HT-29 (cell line): ENCODE measurements around the gene IL3. TPM values are rescaled to one million over a fixed set of nuclear protein-coding genes. Genes with fewer than 3 reads are reported as not detected.
A peak's percentile ranks its signal among the peaks of the same experiment; 100 is the strongest.

ENCODE experiments used
- DNase-seq: peaks from one replicate; pipeline ENCODE4 v3.0.0-alpha.2; 2015; ENCODE audit warnings: low spot score
- total RNA-seq: library from RNA; depleted of rRNA; stranded (reverse); fragments of >200 nt; shearing (Covaris generic); gene quantifications from 2 replicates; pipeline ENCODE4 v1.2.3, GENCODE V29; 2014

Gene IL3
- total RNA-seq, 1 experiment from 2014 or later: not detected

- no peak for DNase-seq
Measured at GRCh38 chr5:132056610-132057497, 3.6 kb upstream of the IL3 start.

GRCh38 chr5:132057498-132058255 is 2.8 kb upstream of the IL3 start:
- DNase-seq: no peak

DNA sequence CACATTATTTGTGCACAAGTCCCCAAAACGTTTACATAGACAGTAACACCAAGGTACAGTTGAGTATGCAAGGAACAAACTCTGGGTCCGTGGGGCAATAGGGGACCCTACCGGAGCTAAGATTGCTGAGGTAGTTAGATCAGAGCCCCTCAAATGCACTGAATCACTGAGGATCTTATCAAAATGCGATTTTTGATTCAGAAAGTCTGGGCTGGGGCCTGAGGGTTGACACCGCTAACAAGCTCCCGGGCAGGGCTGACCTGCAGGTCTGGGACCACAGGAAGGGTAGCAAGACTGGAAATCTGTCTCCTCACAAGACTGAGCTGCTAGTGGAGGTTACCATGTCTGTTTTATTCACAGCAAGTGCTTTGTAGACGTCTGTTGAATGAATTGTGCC is 1.8 kb upstream of the IL3 start:
- DNase-seq: no peak

- DNase-seq: no peak
Measured at GRCh38 chr5:132059043-132059695, 1.3 kb upstream of the IL3 start.

GRCh38 chr5:132059696-132060500 is 557 bp upstream of the IL3 start:
- no peak for DNase-seq

DNA sequence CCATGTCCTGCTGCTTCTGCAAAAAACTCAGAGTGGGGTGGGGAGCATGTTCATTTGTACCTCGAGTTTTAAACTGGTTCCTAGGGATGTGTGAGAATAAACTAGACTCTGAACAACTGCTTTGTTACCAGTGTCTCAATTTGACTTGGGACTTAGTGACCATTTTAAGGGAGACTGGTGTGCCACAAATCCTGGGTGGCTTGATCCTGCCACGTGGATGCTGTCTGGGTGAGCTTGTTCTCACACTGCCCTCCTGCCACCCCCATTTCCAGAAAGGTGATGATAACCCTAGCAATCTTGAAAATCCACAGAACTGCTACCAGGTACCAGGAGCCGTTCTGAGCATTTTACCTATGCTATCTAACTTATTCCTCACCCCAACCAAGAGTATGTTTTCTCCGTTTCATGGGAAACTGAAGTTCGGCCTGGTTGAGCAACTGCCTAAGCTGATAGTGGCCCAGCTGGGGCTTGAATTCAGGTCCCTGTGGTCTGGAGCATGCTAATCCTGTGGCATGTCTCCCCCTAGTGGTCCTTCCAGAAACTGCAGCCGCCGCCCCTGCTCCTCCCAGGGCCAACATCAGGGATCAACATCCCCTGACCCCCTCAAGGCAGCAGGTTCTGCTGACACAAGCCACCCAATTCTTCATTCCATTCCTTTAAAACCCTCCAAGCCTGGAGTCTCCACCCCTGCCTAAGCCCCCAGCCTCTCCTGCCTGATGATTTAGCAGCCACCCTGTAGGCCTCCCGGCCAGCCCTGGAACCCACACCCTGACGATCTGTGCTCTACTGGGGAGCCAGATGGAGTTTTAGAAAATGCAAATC is 2.8 kb downstream of the IL3 start:
- DNase-seq: peak; percentile 78

DNA sequence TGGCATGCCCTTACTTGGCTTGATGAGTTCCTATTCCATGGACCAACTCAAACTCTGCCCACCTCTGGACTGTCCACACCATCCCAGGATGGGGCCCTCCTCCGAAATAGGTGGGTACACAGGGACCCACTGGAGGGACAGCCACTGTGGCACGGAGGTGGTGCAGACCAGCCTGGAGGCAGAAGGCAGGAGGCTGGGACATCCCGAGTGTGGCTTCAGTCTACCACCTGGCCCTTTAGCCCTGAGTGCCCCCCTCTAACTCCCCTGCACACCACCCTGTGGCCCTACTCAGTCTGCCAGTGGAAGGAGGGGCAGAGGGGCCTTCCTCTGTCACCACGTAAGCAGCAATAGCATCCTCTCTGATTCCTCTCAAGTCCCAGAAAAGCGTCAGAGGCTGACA is 3.7 kb downstream of the IL3 start:
- no peak for DNase-seq

DNA sequence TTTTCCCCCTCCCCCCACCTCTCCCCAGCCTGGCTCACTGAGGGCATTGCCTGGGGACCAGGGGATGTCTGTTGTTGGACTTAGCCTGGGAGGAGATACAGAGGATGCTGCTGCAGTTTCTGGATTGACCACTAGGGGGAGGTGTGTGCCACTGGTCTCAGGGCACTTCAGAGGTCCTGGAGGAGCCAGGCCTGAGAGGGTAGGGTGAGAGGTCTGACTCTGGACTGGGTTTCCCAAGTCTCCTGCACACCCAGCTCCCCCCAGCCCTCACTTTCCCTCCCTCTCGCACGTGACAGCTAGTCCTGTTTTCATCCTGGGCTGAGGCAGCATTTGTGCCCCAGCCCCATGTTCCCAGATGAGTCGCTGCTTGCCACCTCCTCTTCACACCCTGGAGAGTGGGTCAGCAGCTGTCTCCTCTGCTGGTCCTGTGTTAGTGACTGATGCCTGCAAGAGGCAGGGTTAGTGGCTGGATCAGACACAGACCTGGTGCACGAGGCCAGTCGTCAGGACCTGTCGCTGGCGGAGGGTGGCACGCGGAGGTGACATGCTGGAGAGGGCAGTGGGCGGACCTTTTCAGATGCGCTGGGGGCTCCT is 4.4 kb downstream of the IL3 start:
- DNase-seq: peak; percentile 90

GRCh38 chr5:132065351-132065937 is 5.0 kb downstream of the IL3 start:
- peak; percentile 91 for DNase-seq

GRCh38 chr5:132065951-132066701 is 5.7 kb downstream of the IL3 start:
- no peak for DNase-seq

- DNase-seq: no peak
Measured at GRCh38 chr5:132066871-132067270, 6.4 kb downstream of the IL3 start.

GRCh38 chr5:132067451-132067850 is 7.0 kb downstream of the IL3 start:
- DNase-seq: no peak

GRCh38 chr5:132067941-132068808 is 7.7 kb downstream of the IL3 start:
- DNase-seq: no peak

- no peak for DNase-seq
Measured at GRCh38 chr5:132069561-132069960, 9.1 kb downstream of the IL3 start.

DNA sequence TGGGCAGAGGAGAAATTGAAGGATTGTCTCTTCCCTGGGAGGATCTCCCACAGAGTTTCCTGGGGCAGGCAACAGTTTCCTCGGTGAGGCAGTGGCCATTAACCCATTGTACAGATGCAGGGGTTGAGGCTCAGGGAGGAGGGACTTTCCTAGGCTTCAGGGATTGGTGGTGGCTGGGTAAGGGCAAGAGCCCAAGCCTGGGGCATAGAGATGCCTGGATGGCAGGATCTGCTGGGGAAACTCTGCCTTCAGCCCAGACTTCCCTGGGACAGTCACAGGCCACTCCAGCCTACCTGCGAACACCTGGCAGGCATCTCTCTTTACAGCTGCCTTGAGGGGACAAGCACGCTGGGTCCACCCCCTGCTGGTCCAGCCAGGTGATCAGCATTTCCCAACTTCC is 9.5 kb downstream of the IL3 start:
- no peak for DNase-seq

- no peak for DNase-seq
Measured at GRCh38 chr5:132070460-132071337, 10.2 kb downstream of the IL3 start.

DNA sequence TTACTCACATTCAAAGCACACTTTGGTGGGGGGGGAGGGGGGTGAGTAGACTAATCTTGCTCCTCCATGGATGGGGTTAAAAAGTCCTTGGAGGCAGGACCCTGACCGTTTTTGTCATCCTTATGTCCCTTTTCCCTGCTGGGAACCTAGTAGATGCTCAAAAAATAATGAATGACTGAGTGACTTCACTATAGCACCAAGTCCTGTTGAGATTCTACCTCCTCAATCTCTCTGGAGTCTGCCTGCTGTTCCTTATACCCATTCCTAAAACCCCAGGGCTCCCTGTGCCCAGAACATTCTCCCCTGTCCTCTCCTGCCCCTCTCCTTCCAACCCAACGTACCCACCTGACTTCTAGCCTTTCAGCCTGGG is 10.9 kb downstream of the IL3 start:
- DNase-seq: no peak
